GM21447 (cell line): Measurements from ENCODE around the gene PKD1L1.
"Not testable (repeated sequence)": the region's sequence is repeated elsewhere in the genome, so short reads cannot be mapped to it uniquely, and the experiment has no call there.

Experiments
- ATAC-seq: cut with Tn5 transposase; IDR thresholded peaks from one replicate; pipeline ENCODE4 v1.9.1; 2021; ENCODE audit not compliant: unreplicated experiment

The PKD1L1 gene

GRCh38 chr7:47775238-47775637, 173.0 kb downstream of the PKD1L1 start:
- no peak for ATAC-seq

GRCh38 chr7:47772492-47772891, 175.8 kb downstream of the PKD1L1 start:
- ATAC-seq, result no peak

- no peak for ATAC-seq
These were observed 176.3 kb downstream of the PKD1L1 start for GRCh38 chr7:47771990-47772360.

GRCh38 chr7:47771336-47771989, 176.8 kb downstream of the PKD1L1 start:
- no peak for ATAC-seq

GRCh38 chr7:47766126-47766525, 182.1 kb downstream of the PKD1L1 start:
- no peak for ATAC-seq

- no peak for ATAC-seq
These were observed 182.8 kb downstream of the PKD1L1 start for GRCh38 chr7:47765373-47765979.

- ATAC-seq, result no peak
These were observed 183.5 kb downstream of the PKD1L1 start for GRCh38 chr7:47764746-47765145.

- peak; percentile 79 for ATAC-seq
These were observed 184.9 kb downstream of the PKD1L1 start for GRCh38 chr7:47763063-47763974.

GRCh38 chr7:47762746-47763062, 185.6 kb downstream of the PKD1L1 start:
- no peak for ATAC-seq

- no peak for ATAC-seq
These were observed 186.1 kb downstream of the PKD1L1 start for GRCh38 chr7:47762207-47762606.

- no peak for ATAC-seq
These were observed 189.1 kb downstream of the PKD1L1 start for GRCh38 chr7:47759056-47759706.

- ATAC-seq, result no peak
These were observed 189.7 kb downstream of the PKD1L1 start for GRCh38 chr7:47758546-47758945.

GRCh38 chr7:47757921-47758411, 190.3 kb downstream of the PKD1L1 start:
- ATAC-seq, result no peak

GRCh38 chr7:47756636-47757035, 191.6 kb downstream of the PKD1L1 start:
- no peak for ATAC-seq

- no peak for ATAC-seq
These were observed 193.0 kb downstream of the PKD1L1 start for GRCh38 chr7:47755248-47755647.

- not testable (repeated sequence) for ATAC-seq
These were observed 196.5 kb downstream of the PKD1L1 start for GRCh38 chr7:47751724-47752123.

GRCh38 chr7:47751043-47751442, 197.2 kb downstream of the PKD1L1 start:
- no peak for ATAC-seq

- ATAC-seq, result no peak
These were observed 200.2 kb downstream of the PKD1L1 start for GRCh38 chr7:47748041-47748440.

- no peak for ATAC-seq
These were observed 201.1 kb downstream of the PKD1L1 start for GRCh38 chr7:47747160-47747559.

GRCh38 chr7:47746468-47746867, 201.8 kb downstream of the PKD1L1 start:
- no peak for ATAC-seq

GRCh38 chr7:47744883-47745282, 203.4 kb downstream of the PKD1L1 start:
- no peak for ATAC-seq
